PFSK-1 (cell line): Measurements from ENCODE around the gene CGN.

Experiments used
- FOXP2 ChIP-seq: optimal IDR thresholded peaks from 2 replicates; pipeline ENCODE3; 2011; ENCODE audit warnings: borderline replicate concordance, control low read depth, inconsistent platforms; ENCODE audit not compliant: insufficient read depth; ENCODE audit errors: extremely low read length, extremely low read depth
- POLR2AphosphoS5 ChIP-seq: IDR thresholded peaks from 2 replicates; pipeline ENCODE4 v1.6.1; 2012; ENCODE audit warnings: low read depth, mild to moderate bottlenecking, control low read depth, low read length, moderate library complexity
- SIN3A ChIP-seq: IDR thresholded peaks from 2 replicates; pipeline ENCODE4 v1.6.1; 2012; ENCODE audit warnings: mild to moderate bottlenecking, low read length, moderate library complexity, borderline replicate concordance; ENCODE audit not compliant: insufficient read depth
- TAF1 ChIP-seq: IDR thresholded peaks from 2 replicates; pipeline ENCODE4 v1.6.1; 2012; ENCODE audit warnings: low read length, control low read depth, borderline replicate concordance; ENCODE audit not compliant: insufficient read depth
- TF ChIP-seq, protein P1 (sequence below), 2 experiments: IDR thresholded peaks; 2 replicates each; pipeline versions ENCODE4 v1.6.1 to v1.8.0; 2011 to 2012; ENCODE audit warnings: low read depth in 2 of 2, low read length in 2 of 2, control low read depth in 1 of 2, inconsistent platforms in 1 of 2, mild to moderate bottlenecking in 1 of 2, moderate library complexity in 1 of 2; ENCODE audit not compliant: insufficient read depth in 1 of 2

CGN gene

GRCh38 chr1:151479462-151479861 lies 31.7 kb upstream of the CGN start:
- TF ChIP-seq FOXP2 (no peak), SIN3A (no peak), TAF1 (no peak), POLR2AphosphoS5 (no peak)
- TF ChIP-seq, protein P1, sequence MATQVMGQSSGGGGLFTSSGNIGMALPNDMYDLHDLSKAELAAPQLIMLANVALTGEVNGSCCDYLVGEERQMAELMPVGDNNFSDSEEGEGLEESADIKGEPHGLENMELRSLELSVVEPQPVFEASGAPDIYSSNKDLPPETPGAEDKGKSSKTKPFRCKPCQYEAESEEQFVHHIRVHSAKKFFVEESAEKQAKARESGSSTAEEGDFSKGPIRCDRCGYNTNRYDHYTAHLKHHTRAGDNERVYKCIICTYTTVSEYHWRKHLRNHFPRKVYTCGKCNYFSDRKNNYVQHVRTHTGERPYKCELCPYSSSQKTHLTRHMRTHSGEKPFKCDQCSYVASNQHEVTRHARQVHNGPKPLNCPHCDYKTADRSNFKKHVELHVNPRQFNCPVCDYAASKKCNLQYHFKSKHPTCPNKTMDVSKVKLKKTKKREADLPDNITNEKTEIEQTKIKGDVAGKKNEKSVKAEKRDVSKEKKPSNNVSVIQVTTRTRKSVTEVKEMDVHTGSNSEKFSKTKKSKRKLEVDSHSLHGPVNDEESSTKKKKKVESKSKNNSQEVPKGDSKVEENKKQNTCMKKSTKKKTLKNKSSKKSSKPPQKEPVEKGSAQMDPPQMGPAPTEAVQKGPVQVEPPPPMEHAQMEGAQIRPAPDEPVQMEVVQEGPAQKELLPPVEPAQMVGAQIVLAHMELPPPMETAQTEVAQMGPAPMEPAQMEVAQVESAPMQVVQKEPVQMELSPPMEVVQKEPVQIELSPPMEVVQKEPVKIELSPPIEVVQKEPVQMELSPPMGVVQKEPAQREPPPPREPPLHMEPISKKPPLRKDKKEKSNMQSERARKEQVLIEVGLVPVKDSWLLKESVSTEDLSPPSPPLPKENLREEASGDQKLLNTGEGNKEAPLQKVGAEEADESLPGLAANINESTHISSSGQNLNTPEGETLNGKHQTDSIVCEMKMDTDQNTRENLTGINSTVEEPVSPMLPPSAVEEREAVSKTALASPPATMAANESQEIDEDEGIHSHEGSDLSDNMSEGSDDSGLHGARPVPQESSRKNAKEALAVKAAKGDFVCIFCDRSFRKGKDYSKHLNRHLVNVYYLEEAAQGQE (IDR thresholded peaks at IDR 0.05; ENCODE audit: insufficient read depth in 1 of 2, low read depth in 2 of 2, low read length in 2 of 2): no peak

DNA sequence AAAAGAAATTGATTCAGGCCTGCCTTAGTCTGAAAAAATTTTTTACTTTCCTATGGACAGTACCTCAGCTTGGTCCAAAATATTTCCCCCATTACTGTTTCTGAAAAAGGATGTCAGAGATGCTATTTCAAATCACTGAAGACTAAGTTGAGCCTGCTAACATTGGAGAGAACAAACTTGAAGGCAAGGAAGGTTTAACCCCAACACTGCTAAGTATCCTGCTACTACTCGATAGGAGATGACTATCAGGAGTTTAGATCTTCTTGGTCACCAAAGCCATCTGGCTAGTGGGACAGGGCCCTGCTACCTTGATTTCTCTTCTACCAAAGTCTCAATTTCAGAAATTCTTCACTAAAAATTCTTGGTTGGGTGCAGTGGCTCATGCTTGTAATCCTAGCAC lies 29.2 kb upstream of the CGN start:
- TF ChIP-seq, protein P1 (IDR thresholded peaks at IDR 0.05; ENCODE audit: insufficient read depth in 1 of 2, low read depth in 2 of 2, low read length in 2 of 2): no peak
- TF ChIP-seq SIN3A: no peak
- no peak for TF ChIP-seq FOXP2
- no peak for TF ChIP-seq TAF1
- TF ChIP-seq POLR2AphosphoS5: no peak

GRCh38 chr1:151485685-151486255 lies 25.4 kb upstream of the CGN start:
- TF ChIP-seq POLR2AphosphoS5: no peak
- TF ChIP-seq TAF1: no peak
- no peak for TF ChIP-seq FOXP2
- TF ChIP-seq, protein P1 (IDR thresholded peaks at IDR 0.05; ENCODE audit: insufficient read depth in 1 of 2, low read depth in 2 of 2, low read length in 2 of 2): no peak
- no peak for TF ChIP-seq SIN3A

- TF ChIP-seq POLR2AphosphoS5 (no peak), FOXP2 (no peak)
These were observed 24.6 kb upstream of the CGN start for GRCh38 chr1:151486557-151486956.

DNA sequence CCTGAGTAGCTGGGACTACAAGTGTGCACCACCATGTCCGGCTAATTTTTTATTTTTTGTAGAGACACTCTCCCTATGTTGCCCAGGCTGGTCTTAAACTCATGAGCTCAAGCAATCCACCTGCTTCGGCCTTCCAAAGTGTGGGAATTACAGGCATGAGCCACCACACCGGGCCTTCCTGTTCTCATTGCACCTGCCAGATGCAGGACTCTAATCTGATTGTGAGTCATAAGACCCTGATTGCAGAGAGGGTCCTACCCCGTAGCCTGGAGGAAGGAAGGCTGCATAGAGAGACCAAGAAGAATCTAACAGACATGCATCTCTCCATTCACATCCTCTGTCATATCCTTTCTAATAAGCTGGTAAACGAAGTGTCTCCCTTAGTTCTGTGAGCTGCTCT lies 19.5 kb upstream of the CGN start:
- TF ChIP-seq SIN3A (no peak), POLR2AphosphoS5 (no peak), TAF1 (no peak), FOXP2 (no peak)
- TF ChIP-seq, protein P1 (IDR thresholded peaks at IDR 0.05; ENCODE audit: insufficient read depth in 1 of 2, low read depth in 2 of 2, low read length in 2 of 2): no peak

DNA sequence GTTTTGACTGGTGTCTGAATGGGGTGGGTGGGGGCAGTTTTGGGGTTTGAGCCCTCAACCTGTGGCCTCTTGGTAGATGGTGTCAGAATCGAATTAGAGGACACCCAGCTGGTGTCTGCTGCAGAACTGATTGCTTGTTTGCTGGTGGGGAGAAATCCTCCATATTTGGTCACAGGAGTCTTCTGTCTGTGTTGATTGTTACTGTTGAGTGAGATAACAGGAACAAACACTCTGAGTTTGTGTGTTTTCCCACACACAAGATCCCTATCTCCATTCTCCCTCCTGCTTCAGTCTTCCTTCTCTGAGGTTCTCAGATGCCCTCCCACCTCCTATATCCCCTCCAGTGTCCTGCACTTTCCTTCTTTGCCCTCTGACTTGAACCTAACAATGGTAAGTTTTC lies 19.1 kb upstream of the CGN start:
- TF ChIP-seq, protein P1 (IDR thresholded peaks at IDR 0.05; ENCODE audit: insufficient read depth in 1 of 2, low read depth in 2 of 2, low read length in 2 of 2): no peak
- TF ChIP-seq FOXP2: no peak
- TF ChIP-seq TAF1: no peak
- no peak for TF ChIP-seq POLR2AphosphoS5
- no peak for TF ChIP-seq SIN3A
